HCT116 (cell line): Measurements from ENCODE around the gene NEDD4L.

Experiments used
- POLR2A ChIP-seq: IDR thresholded peaks from 2 replicates; pipeline ENCODE4 v1.7.0; 2011; ENCODE audit warnings: borderline replicate concordance; ENCODE audit not compliant: insufficient read depth, insufficient read length; ENCODE audit errors: extremely low read depth
- YY1 ChIP-seq: IDR thresholded peaks from 2 replicates; pipeline ENCODE4 v1.6.1; 2011; ENCODE audit warnings: low read length, low read depth, moderate library complexity, mild to moderate bottlenecking; ENCODE audit not compliant: insufficient replicate concordance; ENCODE audit errors: extremely low read depth
- ZNF274 ChIP-seq: fragments of 200-500 bp; sonication (Bioruptor generic); IDR thresholded peaks from 2 replicates; pipeline ENCODE4 v1.6.1; 2014; ENCODE audit warnings: mild to moderate bottlenecking, low read depth, low read length, inconsistent platforms
- TF ChIP-seq, protein P1 (sequence below), 3 experiments: fragments of 200-600 bp in 1 of 3; sonication (generic) in 1 of 3; IDR thresholded peaks in 2 of 3; conservative IDR thresholded peaks in 1 of 3; 2 replicates each; pipeline ENCODE4 v1.5.1; 2012 to 2017; ENCODE audit warnings: low read depth in 2 of 3, low read length in 2 of 3, antibody characterized with exemption in 1 of 3, borderline replicate concordance in 1 of 3, control low read depth in 1 of 3, mild to moderate bottlenecking in 1 of 3, mixed read lengths in 1 of 3, mixed run types in 1 of 3, moderate library complexity in 1 of 3; ENCODE audit not compliant: insufficient read depth in 1 of 3

DNA sequence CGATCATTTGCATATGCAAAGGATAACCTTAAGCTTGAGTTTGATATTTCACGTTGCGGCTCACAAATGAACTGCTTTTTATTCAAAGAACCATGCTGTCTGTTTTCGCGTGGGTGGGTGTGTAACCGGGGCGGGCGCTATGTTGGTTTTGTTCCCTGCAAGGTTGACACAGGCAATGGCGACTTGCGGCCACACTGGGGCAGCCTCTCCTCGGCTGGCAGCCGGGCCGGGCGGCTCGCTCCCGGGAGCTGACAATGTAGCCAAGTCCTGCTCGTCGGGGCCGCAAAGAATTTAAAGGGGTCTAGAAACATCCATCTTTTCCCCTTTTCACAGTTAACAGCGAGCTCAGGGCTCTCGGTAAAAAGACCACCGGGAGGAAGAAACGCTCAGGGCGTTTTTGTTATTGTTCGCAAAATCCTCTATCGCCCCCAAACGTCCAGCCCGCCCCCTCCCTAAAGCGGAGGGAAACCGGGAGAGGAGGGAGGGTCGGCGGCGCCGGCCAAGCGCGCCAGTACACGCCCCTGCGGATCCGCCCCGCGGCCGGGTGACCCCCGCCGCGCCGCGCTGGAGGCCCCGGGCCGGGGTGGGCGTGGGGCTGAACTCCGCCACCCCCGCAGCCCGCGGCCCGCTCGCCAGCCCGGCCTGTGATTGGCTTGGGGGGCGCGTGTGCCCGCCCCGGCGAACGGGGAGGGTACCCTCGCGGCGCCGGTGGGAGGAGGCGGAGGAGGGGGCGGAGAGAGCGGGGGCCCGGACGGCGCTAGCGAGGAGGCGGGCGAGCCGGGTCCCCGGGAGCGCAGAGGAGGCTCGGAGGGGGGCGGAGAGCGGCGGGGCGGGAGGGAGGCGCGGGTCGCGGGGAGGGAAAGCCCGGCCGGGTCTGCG is at the start of gene NEDD4L:
- TF ChIP-seq YY1 (peak; percentile 36), ZNF274 (no peak), POLR2A (no peak)
- TF ChIP-seq, protein P1, sequence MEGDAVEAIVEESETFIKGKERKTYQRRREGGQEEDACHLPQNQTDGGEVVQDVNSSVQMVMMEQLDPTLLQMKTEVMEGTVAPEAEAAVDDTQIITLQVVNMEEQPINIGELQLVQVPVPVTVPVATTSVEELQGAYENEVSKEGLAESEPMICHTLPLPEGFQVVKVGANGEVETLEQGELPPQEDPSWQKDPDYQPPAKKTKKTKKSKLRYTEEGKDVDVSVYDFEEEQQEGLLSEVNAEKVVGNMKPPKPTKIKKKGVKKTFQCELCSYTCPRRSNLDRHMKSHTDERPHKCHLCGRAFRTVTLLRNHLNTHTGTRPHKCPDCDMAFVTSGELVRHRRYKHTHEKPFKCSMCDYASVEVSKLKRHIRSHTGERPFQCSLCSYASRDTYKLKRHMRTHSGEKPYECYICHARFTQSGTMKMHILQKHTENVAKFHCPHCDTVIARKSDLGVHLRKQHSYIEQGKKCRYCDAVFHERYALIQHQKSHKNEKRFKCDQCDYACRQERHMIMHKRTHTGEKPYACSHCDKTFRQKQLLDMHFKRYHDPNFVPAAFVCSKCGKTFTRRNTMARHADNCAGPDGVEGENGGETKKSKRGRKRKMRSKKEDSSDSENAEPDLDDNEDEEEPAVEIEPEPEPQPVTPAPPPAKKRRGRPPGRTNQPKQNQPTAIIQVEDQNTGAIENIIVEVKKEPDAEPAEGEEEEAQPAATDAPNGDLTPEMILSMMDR (IDR thresholded peaks at IDR 0.05 in 2 of 3, conservative IDR thresholded peaks at IDR 0.05 in 1 of 3; ENCODE audit: borderline replicate concordance in 1 of 3, insufficient read depth in 1 of 3, low read depth in 2 of 3, low read length in 2 of 3): peak; percentile 80 to 85 (median 85)
